DND-41 (cell line): ENCODE results near the gene A2M.

Experiments
- ATAC-seq: fragments of 200-7000 bp; cut with Tn5 transposase; 3 replicates; pipeline ENCODE4 v1.9.1; 2021; ENCODE audit warnings: low read depth; ENCODE audit not compliant: insufficient read depth
- DNase-seq: peaks from one replicate; pipeline ENCODE4 v3.0.0-alpha.2; 2020
- H2AFZ ChIP-seq: 2 replicates; pipeline ENCODE4 v1.6.0; 2012; ENCODE audit warnings: low read depth, low read length
- H3K27ac ChIP-seq: 2 replicates; pipeline ENCODE4 v1.5.1; 2012; ENCODE audit warnings: low read length, inconsistent platforms
- H3K27me3 ChIP-seq: fragments of 200-600 bp; sonication (generic); 2 replicates; pipeline ENCODE4 v1.6.0; 2012; ENCODE audit warnings: low read length, mild to moderate bottlenecking, inconsistent platforms; ENCODE audit not compliant: insufficient read depth, poor library complexity
- H3K36me3 ChIP-seq: 2 replicates; pipeline ENCODE4 v1.5.1; 2012; ENCODE audit warnings: low read length, inconsistent platforms; ENCODE audit not compliant: insufficient read depth
- H3K4me1 ChIP-seq: 2 replicates; pipeline ENCODE4 v1.5.1; 2012; ENCODE audit warnings: mild to moderate bottlenecking, low read length; ENCODE audit not compliant: insufficient read depth
- H3K4me2 ChIP-seq: 2 replicates; pipeline ENCODE4 v1.6.0; 2012; ENCODE audit warnings: mild to moderate bottlenecking, moderate library complexity, low read length, inconsistent platforms; ENCODE audit not compliant: insufficient read depth
- H3K4me3 ChIP-seq, 2 experiments: fragments of 200-600 bp in 1 of 2; shearing (Covaris generic) in 1 of 2; 2 replicates each; pipeline ENCODE4 v1.5.1; 2012 to 2016; ENCODE audit warnings: inconsistent platforms in 2 of 2, low read length in 2 of 2, mild to moderate bottlenecking in 2 of 2, low read depth in 1 of 2, moderate library complexity in 1 of 2
- H3K79me2 ChIP-seq: 2 replicates; pipeline ENCODE4 v1.6.0; 2012; ENCODE audit warnings: low read length, inconsistent platforms; ENCODE audit not compliant: insufficient read depth
- H3K9ac ChIP-seq: 2 replicates; pipeline ENCODE4 v1.6.0; 2012; ENCODE audit warnings: low read depth, mild to moderate bottlenecking, inconsistent platforms, low read length, moderate library complexity
- H3K9me3 ChIP-seq: 2 replicates; pipeline ENCODE4 v1.5.1; 2012; ENCODE audit warnings: low read length, moderate library complexity, mild to moderate bottlenecking, inconsistent platforms; ENCODE audit not compliant: insufficient read depth, severe bottlenecking
- H4K20me1 ChIP-seq: 2 replicates; pipeline ENCODE4 v1.6.0; 2012; ENCODE audit warnings: low read length; ENCODE audit not compliant: insufficient read depth
- EZH2 ChIP-seq: IDR thresholded peaks from 3 replicates; pipeline ENCODE4 v1.6.1; 2012; ENCODE audit warnings: borderline replicate concordance, low read depth, mild to moderate bottlenecking, moderate library complexity, low read length, inconsistent platforms; ENCODE audit not compliant: severe bottlenecking
- TF ChIP-seq, protein P1 (sequence below): IDR thresholded peaks from 2 replicates; pipeline ENCODE4 v1.5.1; 2012; ENCODE audit warnings: borderline replicate concordance, low read length, moderate library complexity, mild to moderate bottlenecking; ENCODE audit not compliant: poor library complexity, severe bottlenecking; ENCODE audit errors: extremely low read depth

Gene A2M

DNA sequence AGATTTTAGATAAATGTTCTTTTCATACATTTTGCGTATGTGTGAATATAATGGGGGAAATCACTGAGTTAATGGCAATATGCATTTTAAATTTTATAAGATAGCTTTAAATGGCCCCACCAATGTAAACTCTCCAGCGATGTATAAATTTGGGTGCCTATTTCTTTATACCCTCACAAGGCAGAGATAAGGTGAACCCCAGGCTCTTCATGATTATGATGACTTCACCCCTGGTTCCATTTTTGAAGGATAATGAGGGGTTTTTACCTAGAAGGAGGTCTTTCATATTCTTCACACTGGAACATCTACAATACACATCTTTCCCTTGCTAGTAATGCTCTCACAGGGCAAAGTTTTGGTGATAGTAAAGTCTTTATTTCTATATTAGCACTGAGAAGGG is 91.2 kb downstream of the A2M start:
- no peaks in the 10 kb centered on the region for H3K79me2 ChIP-seq
- no peak overlapping the region for H2AFZ ChIP-seq
- no peak overlapping the region for H3K4me2 ChIP-seq
- H3K9me3 ChIP-seq: no peaks in the 10 kb centered on the region
- no peak overlapping the region for H3K4me3 ChIP-seq
- H3K4me1 ChIP-seq: peaks cover 14% of the 10 kb centered on the region
- TF ChIP-seq, protein P1, sequence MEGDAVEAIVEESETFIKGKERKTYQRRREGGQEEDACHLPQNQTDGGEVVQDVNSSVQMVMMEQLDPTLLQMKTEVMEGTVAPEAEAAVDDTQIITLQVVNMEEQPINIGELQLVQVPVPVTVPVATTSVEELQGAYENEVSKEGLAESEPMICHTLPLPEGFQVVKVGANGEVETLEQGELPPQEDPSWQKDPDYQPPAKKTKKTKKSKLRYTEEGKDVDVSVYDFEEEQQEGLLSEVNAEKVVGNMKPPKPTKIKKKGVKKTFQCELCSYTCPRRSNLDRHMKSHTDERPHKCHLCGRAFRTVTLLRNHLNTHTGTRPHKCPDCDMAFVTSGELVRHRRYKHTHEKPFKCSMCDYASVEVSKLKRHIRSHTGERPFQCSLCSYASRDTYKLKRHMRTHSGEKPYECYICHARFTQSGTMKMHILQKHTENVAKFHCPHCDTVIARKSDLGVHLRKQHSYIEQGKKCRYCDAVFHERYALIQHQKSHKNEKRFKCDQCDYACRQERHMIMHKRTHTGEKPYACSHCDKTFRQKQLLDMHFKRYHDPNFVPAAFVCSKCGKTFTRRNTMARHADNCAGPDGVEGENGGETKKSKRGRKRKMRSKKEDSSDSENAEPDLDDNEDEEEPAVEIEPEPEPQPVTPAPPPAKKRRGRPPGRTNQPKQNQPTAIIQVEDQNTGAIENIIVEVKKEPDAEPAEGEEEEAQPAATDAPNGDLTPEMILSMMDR: no peak
- TF ChIP-seq EZH2: no peak
- no peaks in the 10 kb centered on the region for H3K27me3 ChIP-seq
- no peaks in the 10 kb centered on the region for H4K20me1 ChIP-seq
- no peak overlapping the region for H3K27ac ChIP-seq
- H3K9ac ChIP-seq: no peak overlapping the region
- DNase-seq (no peak), ATAC-seq (no peak)
- no peaks in the 10 kb centered on the region for H3K36me3 ChIP-seq

GRCh38 chr12:9022592-9022991 is 93.1 kb downstream of the A2M start:
- ATAC-seq (no peak), DNase-seq (no peak)
- H3K79me2 ChIP-seq: no peaks in the 10 kb centered on the region
- no peak overlapping the region for H3K27ac ChIP-seq
- H3K27me3 ChIP-seq: no peaks in the 10 kb centered on the region
- no peak for TF ChIP-seq EZH2
- TF ChIP-seq, protein P1: no peak
- H3K9ac ChIP-seq: no peak overlapping the region
- H2AFZ ChIP-seq: no peak overlapping the region
- H4K20me1 ChIP-seq: no peaks in the 10 kb centered on the region
- H3K36me3 ChIP-seq: no peaks in the 10 kb centered on the region
- no peaks in the 10 kb centered on the region for H3K9me3 ChIP-seq
- H3K4me1 ChIP-seq: peaks cover 14% of the 10 kb centered on the region
- no peak overlapping the region for H3K4me2 ChIP-seq
- H3K4me3 ChIP-seq: no peak overlapping the region
